ENCODE measurements around the gene NPIPA2. TPM values are rescaled to one million over a fixed set of nuclear protein-coding genes. Genes with fewer than 3 reads are reported as not detected.

Gene NPIPA2
- polyA plus RNA-seq, 1 donor, result not detected

Other genes starting within 250 kb of the NPIPA2 start
- gene PARN, start 112.3 kb upstream of the NPIPA2 start, polyA plus RNA-seq (ENCODE audit: insufficient read length), result 16.3 TPM
- gene BFAR, start 109.6 kb upstream of the NPIPA2 start, polyA plus RNA-seq (ENCODE audit: insufficient read length), result 47.1 TPM
- gene PLA2G10, start 48.2 kb upstream of the NPIPA2 start, polyA plus RNA-seq (ENCODE audit: insufficient read length), result 0.72 TPM
- gene NPIPA3, start 39.1 kb upstream of the NPIPA2 start, polyA plus RNA-seq (ENCODE audit: insufficient read length), result 10.8 TPM
- gene NOMO1, start 91.2 kb downstream of the NPIPA2 start, polyA plus RNA-seq (ENCODE audit: insufficient read length), result 61.1 TPM
- 125 TPM for gene NPIPA1, start 194.9 kb downstream of the NPIPA2 start, polyA plus RNA-seq (ENCODE audit: insufficient read length)
- gene PDXDC1, start 232.5 kb downstream of the NPIPA2 start, polyA plus RNA-seq (ENCODE audit: insufficient read length), result 39.5 TPM